SK-N-MC (cell line): ENCODE data around the gene SIX3.
A peak's percentile ranks its signal among the peaks of the same experiment; 100 is the strongest.

Source experiments
- DNase-seq: peaks from one replicate; pipeline ENCODE4 v3.0.0-alpha.2; 2011; ENCODE audit warnings: low read depth, low spot score
- H3K27ac ChIP-seq: fragments of 200-600 bp; sonication (generic); 2 replicates; pipeline ENCODE4 v1.5.1; 2016; ENCODE audit warnings: mixed run types
- H3K36me3 ChIP-seq: fragments of 200-600 bp; sonication (generic); 2 replicates; pipeline ENCODE4 v1.6.1; 2017; ENCODE audit warnings: antibody characterized with exemption, low read length, mixed read lengths; ENCODE audit not compliant: insufficient read depth
- H3K4me3 ChIP-seq: fragments of 200-600 bp; sonication (generic); 2 replicates; pipeline ENCODE4 v1.5.1; 2016
- H3K9ac ChIP-seq: fragments of 200-600 bp; sonication (generic); 2 replicates; pipeline ENCODE4 v1.8.0; 2017; ENCODE audit warnings: mixed run types, mixed read lengths; ENCODE audit not compliant: insufficient read length
- H3K9me3 ChIP-seq: fragments of 200-600 bp; sonication (generic); 2 replicates; pipeline ENCODE4 v1.6.1; 2017; ENCODE audit warnings: low read depth, mild to moderate bottlenecking, antibody characterized with exemption, low read length, moderate library complexity, mixed read lengths
- EZH2 ChIP-seq: fragments of 200-600 bp; sonication (generic); IDR thresholded peaks from one replicate; pipeline ENCODE4 v1.6.1; 2017; ENCODE audit warnings: antibody characterized with exemption
- FOXP2 ChIP-seq: optimal IDR thresholded peaks from 2 replicates; pipeline ENCODE3; 2011; ENCODE audit warnings: mild to moderate bottlenecking, moderate library complexity; ENCODE audit not compliant: insufficient read depth; ENCODE audit errors: extremely low read length, control extremely low read depth
- POLR2AphosphoS5 ChIP-seq: IDR thresholded peaks from 2 replicates; pipeline ENCODE4 v1.6.1; 2012; ENCODE audit warnings: mild to moderate bottlenecking, low read depth, low read length, borderline replicate concordance

Gene SIX3

GRCh38 chr2:44916291-44916690 lies 25.2 kb upstream of the SIX3 start:
- Histone ChIP-seq H3K27ac (no peak overlapping the region), H3K36me3 (no peaks in the 10 kb centered on the region), H3K9me3 (no peaks in the 10 kb centered on the region), H3K9ac (no peak overlapping the region), H3K4me3 (no peak overlapping the region)
- TF ChIP-seq EZH2 (no peak), FOXP2 (no peak)
- no peak for DNase-seq

GRCh38 chr2:44918095-44918775 lies 23.3 kb upstream of the SIX3 start:
- H3K27ac ChIP-seq = no peak overlapping the region
- no peak overlapping the region for H3K9ac ChIP-seq
- no peak overlapping the region for H3K4me3 ChIP-seq
- TF ChIP-seq FOXP2 (no peak), EZH2 (no peak), POLR2AphosphoS5 (no peak)
- H3K36me3 ChIP-seq = no peaks in the 10 kb centered on the region
- no peak for DNase-seq
- no peaks in the 10 kb centered on the region for H3K9me3 ChIP-seq

- TF ChIP-seq FOXP2 = no peak
- no peak for TF ChIP-seq POLR2AphosphoS5
- TF ChIP-seq EZH2 = no peak
- H3K36me3 ChIP-seq = no peaks in the 10 kb centered on the region
- no peaks in the 10 kb centered on the region for H3K9me3 ChIP-seq
- H3K4me3 ChIP-seq = no peak overlapping the region
- DNase-seq = no peak
- H3K9ac ChIP-seq = no peak overlapping the region
- H3K27ac ChIP-seq = no peak overlapping the region
These were observed 20.8 kb upstream of the SIX3 start for GRCh38 chr2:44920751-44921150.

GRCh38 chr2:44922776-44923175 lies 18.7 kb upstream of the SIX3 start:
- Histone ChIP-seq H3K27ac (0 out of 2 replicates have a peak overlapping the region, but pooled peaks have one; percentile 31), H3K9me3 (no peaks in the 10 kb centered on the region), H3K9ac (no peak overlapping the region), H3K36me3 (no peaks in the 10 kb centered on the region), H3K4me3 (peak overlapping the region; percentile 36; the same call in 1 of the 2 replicates)
- no peak for TF ChIP-seq POLR2AphosphoS5
- TF ChIP-seq EZH2 = no peak
- TF ChIP-seq FOXP2 = no peak
- DNase-seq = no peak

GRCh38 chr2:44925561-44926136 lies 15.9 kb upstream of the SIX3 start:
- H3K36me3 ChIP-seq = no peaks in the 10 kb centered on the region
- no peak overlapping the region for H3K9ac ChIP-seq
- DNase-seq = no peak
- TF ChIP-seq EZH2 = no peak
- no peak for TF ChIP-seq FOXP2
- no peak for TF ChIP-seq POLR2AphosphoS5
- H3K9me3 ChIP-seq = no peaks in the 10 kb centered on the region
- no peak overlapping the region for H3K4me3 ChIP-seq
- H3K27ac ChIP-seq = no peak overlapping the region

GRCh38 chr2:44926957-44927356 lies 14.5 kb upstream of the SIX3 start:
- DNase-seq = no peak
- Histone ChIP-seq H3K27ac (no peak overlapping the region), H3K4me3 (no peak overlapping the region), H3K36me3 (no peaks in the 10 kb centered on the region), H3K9ac (no peak overlapping the region), H3K9me3 (no peaks in the 10 kb centered on the region)
- no peak for TF ChIP-seq POLR2AphosphoS5
- no peak for TF ChIP-seq FOXP2
- TF ChIP-seq EZH2 = no peak

- no peak for TF ChIP-seq FOXP2
- no peak for TF ChIP-seq POLR2AphosphoS5
- TF ChIP-seq EZH2 = no peak
- H3K9me3 ChIP-seq = no peaks in the 10 kb centered on the region
- DNase-seq = no peak
- H3K9ac ChIP-seq = no peak overlapping the region
- H3K4me3 ChIP-seq = no peak overlapping the region
- H3K27ac ChIP-seq = no peak overlapping the region
- H3K36me3 ChIP-seq = no peaks in the 10 kb centered on the region
These were observed 13.5 kb upstream of the SIX3 start for GRCh38 chr2:44927985-44928482.

GRCh38 chr2:44928483-44929158 lies 12.9 kb upstream of the SIX3 start:
- H3K9ac ChIP-seq = no peak overlapping the region
- no peaks in the 10 kb centered on the region for H3K36me3 ChIP-seq
- no peaks in the 10 kb centered on the region for H3K9me3 ChIP-seq
- no peak for TF ChIP-seq FOXP2
- no peak for TF ChIP-seq POLR2AphosphoS5
- TF ChIP-seq EZH2 = no peak
- H3K4me3 ChIP-seq = no peak overlapping the region
- no peak for DNase-seq
- no peak overlapping the region for H3K27ac ChIP-seq
